Prostate gland (tissue), 2 donors: ENCODE data around the gene GAB2. TPM values are rescaled to one million over a fixed set of nuclear protein-coding genes. Genes with fewer than 3 reads are reported as not detected.
A peak's percentile ranks its signal among the peaks of the same experiment; 100 is the strongest.

Source experiments
- DNase-seq: peaks from one replicate; pipeline ENCODE4 v3.0.0-alpha.2; 2019; ENCODE audit warnings: low spot score
- H3K27ac ChIP-seq, 2 donors: fragments of 200-600 bp; sonication (generic); 2 replicates each; pipeline ENCODE4 v1.5.1; 2017 to 2019
- H3K27me3 ChIP-seq: fragments of 200-600 bp; sonication (generic); replicated peaks from 2 replicates; pipeline ENCODE4 v1.5.1; 2019; ENCODE audit not compliant: insufficient read depth
- H3K36me3 ChIP-seq, 2 donors: fragments of 200-600 bp; sonication (generic); 1 replicate in 1 of 2; 2 replicates in 1 of 2; pipeline versions ENCODE4 v1.5.1 to v1.8.1; 2017 to 2019
- H3K4me1 ChIP-seq: fragments of 200-600 bp; sonication (generic); replicated peaks from 2 replicates; pipeline ENCODE4 v1.5.1; 2019
- H3K4me3 ChIP-seq, 2 donors: fragments of 200-600 bp; sonication (generic); 2 replicates each; pipeline ENCODE4 v1.5.1; 2017 to 2019
- H3K9me3 ChIP-seq: fragments of 200-600 bp; sonication (generic); 2 replicates; pipeline ENCODE4 v1.5.1; 2017
- CTCF ChIP-seq, 4 experiments: fragments of 200-600 bp in 2 of 4; fragments of 450-650 bp in 2 of 4; sonication (generic) in 2 of 4; IDR thresholded peaks; 1 replicate in 3 of 4; 2 replicates in 1 of 4; pipeline ENCODE4 v1.5.1; 2016 to 2019; ENCODE audit warnings: antibody characterized with exemption in 4 of 4, mild to moderate bottlenecking in 2 of 4, moderate library complexity in 2 of 4
- POLR2A ChIP-seq: fragments of 450-650 bp; IDR thresholded peaks from one replicate; pipeline ENCODE4 v1.6.1; 2016; ENCODE audit warnings: antibody characterized with exemption, mild to moderate bottlenecking
- POLR2AphosphoS5 ChIP-seq: sonication (generic); formaldehyde crosslinking; IDR thresholded peaks from one replicate; pipeline ENCODE4 v1.6.1; 2017; ENCODE audit warnings: antibody characterized with exemption
- WGBS: methylation state at CpG from one replicate; pipeline ENCODE4 v1.1.5; 2018; 5-methylcytosine and 5-hydroxymethylcytosine counted together
- intact Hi-C: fragments of 100-400 bp; cut with DNase I; formaldehyde crosslinking; loops from one replicate; pipeline ENCODE4 v1.14.2; 2022
- total RNA-seq, 2 donors: library from RNA; depleted of rRNA; stranded (reverse); fragments of >200 nt; gene quantifications; one replicate each; pipeline ENCODE4 v1.1.0, GENCODE V29; 2016

GAB2 gene
- total RNA-seq, 2 donors from 2014 or later = 7.4 to 12.8 TPM

DNA sequence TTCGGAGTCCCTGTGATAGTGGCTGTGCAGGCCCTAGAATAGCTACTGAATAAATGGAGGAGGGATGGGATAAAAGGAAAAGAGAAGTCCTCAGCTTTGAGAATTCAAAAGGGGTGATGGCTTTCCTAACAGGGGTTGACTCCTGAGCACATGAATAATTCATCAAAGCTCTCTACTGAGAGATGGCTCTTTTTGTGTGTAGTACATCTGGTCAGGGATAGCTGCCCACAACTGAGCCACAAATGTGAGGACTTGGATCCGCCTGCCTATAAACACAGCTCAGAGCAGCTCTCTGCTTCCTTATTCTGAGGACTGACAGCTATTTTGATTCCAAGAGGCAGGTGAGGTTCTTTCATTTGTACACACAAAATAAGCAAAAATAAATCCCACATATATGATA, 146.6 kb downstream of the GAB2 start:
- DNase-seq = no peak
- Histone ChIP-seq H3K9me3 (no peaks in the 10 kb centered on the region), H3K4me3 (no peak overlapping the region), H3K27me3 (no peaks in the 10 kb centered on the region), H3K27ac (no peak overlapping the region), H3K36me3 (no peaks in the 10 kb centered on the region), H3K4me1 (no peaks in the 10 kb centered on the region)
- intact Hi-C loops = no loop called here
- WGBS = 94% methylated on average over 2 of the region's 2 CpGs
- TF ChIP-seq POLR2A = no peak
- TF ChIP-seq CTCF (IDR thresholded peaks at IDR 0.05) = no peak
- no peak for TF ChIP-seq POLR2AphosphoS5

DNA sequence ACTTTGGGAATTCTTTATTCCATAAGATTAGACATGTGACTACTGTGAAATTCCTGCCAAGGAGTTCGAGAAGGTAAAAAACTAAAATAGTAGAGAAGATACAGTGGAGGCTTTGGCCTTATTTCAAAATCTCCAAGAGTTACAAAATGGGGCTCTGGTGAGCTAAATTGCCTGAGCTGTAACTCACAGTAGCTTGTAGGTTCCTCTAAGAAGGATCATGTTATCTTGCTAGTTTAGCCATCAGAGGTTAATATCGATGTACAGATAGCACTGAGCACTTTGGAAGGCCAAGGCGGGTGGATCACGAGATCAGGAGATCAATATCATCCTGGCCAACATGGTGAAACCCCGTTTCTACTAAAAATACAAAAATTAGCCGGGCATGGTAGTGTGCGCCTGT, 147.8 kb downstream of the GAB2 start:
- no peaks in the 10 kb centered on the region for H3K9me3 ChIP-seq
- DNase-seq = no peak
- H3K27ac ChIP-seq = no peak overlapping the region
- intact Hi-C loops = no loop called here
- H3K27me3 ChIP-seq = no peaks in the 10 kb centered on the region
- no peaks in the 10 kb centered on the region for H3K36me3 ChIP-seq
- WGBS = 95% methylated on average over 7 of the region's 7 CpGs
- no peak overlapping the region for H3K4me3 ChIP-seq
- no peaks in the 10 kb centered on the region for H3K4me1 ChIP-seq
- TF ChIP-seq POLR2AphosphoS5 (no peak), POLR2A (no peak)

DNA sequence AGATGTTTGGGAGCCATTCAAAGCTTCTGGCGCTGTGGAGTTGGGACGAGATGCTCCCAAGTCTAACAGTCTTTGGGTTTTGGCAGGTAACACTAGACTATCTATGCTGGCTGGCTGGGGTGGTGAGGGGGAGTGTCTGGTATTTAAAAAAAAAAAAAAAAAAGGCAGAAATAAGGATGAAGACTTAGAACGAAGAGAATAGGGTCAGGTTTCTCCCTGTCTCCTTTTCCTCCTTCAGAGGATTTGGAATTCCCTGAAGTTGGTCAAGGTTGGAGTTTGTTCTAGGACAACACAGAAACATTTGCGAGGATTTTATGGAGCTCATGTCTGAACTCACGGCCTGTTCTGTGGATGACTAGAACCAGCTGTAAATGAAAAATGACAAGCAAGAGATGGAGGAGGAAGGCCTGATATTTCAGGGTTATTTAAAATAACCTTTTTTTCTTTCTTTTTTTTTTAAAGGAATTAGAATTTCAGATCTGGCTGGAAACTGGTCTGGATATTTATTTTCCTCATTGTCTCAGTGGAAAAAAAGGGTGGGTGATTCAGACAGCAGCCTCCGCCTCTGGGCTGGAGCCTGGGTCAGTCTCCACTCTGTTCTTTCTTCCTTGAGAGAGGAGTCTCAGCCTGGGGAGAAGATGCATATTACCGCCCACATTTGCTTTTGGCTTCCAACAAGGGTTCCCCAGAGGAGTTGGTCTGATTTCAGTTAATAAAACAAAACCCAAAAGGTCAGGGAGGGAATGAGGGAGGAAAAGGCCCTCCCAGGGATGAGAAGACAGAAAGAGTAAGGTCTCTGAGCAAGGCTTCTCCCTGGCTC, 148.8 kb downstream of the GAB2 start:
- Histone ChIP-seq H3K4me1 (no peaks in the 10 kb centered on the region), H3K4me3 (no peak overlapping the region), H3K9me3 (no peaks in the 10 kb centered on the region), H3K27me3 (no peaks in the 10 kb centered on the region), H3K36me3 (no peaks in the 10 kb centered on the region), H3K27ac (peak overlapping the region in 1 of 2 donors; percentile 20)
- no peak for TF ChIP-seq CTCF (IDR thresholded peaks at IDR 0.05)
- TF ChIP-seq POLR2AphosphoS5 = no peak
- TF ChIP-seq POLR2A = no peak
- no peak for DNase-seq
- intact Hi-C loops = no loop called here
- WGBS = 47% methylated on average over 7 of the region's 7 CpGs

DNA sequence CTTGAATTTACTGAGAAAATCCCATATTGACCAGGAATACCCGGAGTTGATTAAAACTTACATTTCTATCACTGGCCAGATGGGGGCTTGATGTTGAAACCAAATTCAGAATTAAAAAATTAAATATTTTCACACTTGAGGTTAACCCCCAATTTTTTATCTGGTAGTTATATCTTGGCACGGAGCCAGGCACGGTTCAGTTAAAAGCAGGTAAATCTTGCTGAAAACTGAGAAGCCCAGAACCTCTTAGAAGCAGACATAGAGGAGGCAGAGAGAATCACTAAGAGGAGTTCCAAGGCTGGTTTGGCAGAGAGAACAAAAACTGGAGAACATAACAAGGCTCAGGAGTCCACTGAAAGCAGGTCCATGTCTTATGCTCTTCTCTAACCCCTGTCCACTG, 151.2 kb downstream of the GAB2 start:
- no peak for TF ChIP-seq POLR2A
- TF ChIP-seq CTCF (IDR thresholded peaks at IDR 0.05) = no peak
- TF ChIP-seq POLR2AphosphoS5 = no peak
- intact Hi-C loops = no loop called here
- Histone ChIP-seq H3K9me3 (no peaks in the 10 kb centered on the region), H3K27ac (no peak overlapping the region), H3K4me1 (no peaks in the 10 kb centered on the region), H3K36me3 (no peaks in the 10 kb centered on the region), H3K4me3 (no peak overlapping the region), H3K27me3 (no peaks in the 10 kb centered on the region)
- WGBS = 40% methylated on average over 3 of the region's 3 CpGs
- no peak for DNase-seq

DNA sequence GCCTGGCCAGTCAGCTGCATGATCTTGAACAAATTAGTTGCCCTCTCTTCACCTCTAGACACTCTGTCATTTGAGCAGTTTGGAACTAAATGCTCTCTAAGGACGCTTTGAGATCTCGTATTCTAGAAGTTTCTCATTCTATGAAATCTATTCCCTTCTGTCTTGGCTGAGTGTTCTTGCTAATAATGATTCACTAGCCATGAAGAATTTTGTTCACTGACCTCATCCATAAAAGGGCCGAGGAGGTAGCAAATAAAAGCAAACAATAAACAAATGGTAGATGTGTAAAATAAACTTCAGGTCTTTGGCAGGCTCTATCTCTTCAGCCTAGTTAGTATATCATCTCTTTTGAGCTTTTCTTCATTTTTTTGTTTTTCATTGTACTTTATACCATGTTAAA, 152.3 kb downstream of the GAB2 start:
- whole genome bisulfite sequencing = 39% methylated on average over 3 of the region's 3 CpGs
- no peak overlapping the region for H3K27ac ChIP-seq

More for the DNA sequence above, 152.3 kb downstream of the GAB2 start:
- intact Hi-C loops = no loop called here
- DNase-seq = no peak
- Histone ChIP-seq H3K36me3 (no peaks in the 10 kb centered on the region), H3K4me1 (no peaks in the 10 kb centered on the region), H3K9me3 (no peaks in the 10 kb centered on the region), H3K4me3 (no peak overlapping the region), H3K27me3 (no peaks in the 10 kb centered on the region)
- TF ChIP-seq CTCF (IDR thresholded peaks at IDR 0.05) = no peak
- no peak for TF ChIP-seq POLR2A
- no peak for TF ChIP-seq POLR2AphosphoS5
